Astrocyte (in vitro differentiated cells and primary cell): Measurements from ENCODE around the gene S100A12. TPM values are rescaled to one million over a fixed set of nuclear protein-coding genes. Genes with fewer than 3 reads are reported as not detected.

ENCODE experiments used
- DNase-seq: peaks from one replicate; pipeline ENCODE4 v3.0.0-alpha.2; 2010; ENCODE audit warnings: low read depth
- FAIRE-seq: peaks from 2 replicates; lab custom pipeline; 2011; peaks lifted over from hg19 to GRCh38; lab: Jason Lieb, UNC
- H2AFZ ChIP-seq: 2 replicates; pipeline ENCODE4 v1.6.0; 2012; ENCODE audit warnings: low read depth, low read length, inconsistent platforms
- H3K27ac ChIP-seq: 2 replicates; pipeline ENCODE4 v1.5.1; 2011; ENCODE audit warnings: low read depth, low read length, inconsistent platforms
- H3K27me3 ChIP-seq: 2 replicates; pipeline ENCODE4 v1.6.0; 2011; ENCODE audit warnings: low read length, inconsistent platforms; ENCODE audit not compliant: insufficient read depth
- H3K36me3 ChIP-seq: 2 replicates; pipeline ENCODE4 v1.5.1; 2011; ENCODE audit warnings: low read length, inconsistent platforms; ENCODE audit not compliant: insufficient read depth
- H3K4me1 ChIP-seq: 2 replicates; pipeline ENCODE4 v1.5.1; 2011; ENCODE audit warnings: low read length, inconsistent platforms; ENCODE audit not compliant: insufficient read depth
- H3K4me2 ChIP-seq: 2 replicates; pipeline ENCODE4 v1.6.0; 2012; ENCODE audit warnings: low read length, inconsistent platforms
- H3K4me3 ChIP-seq: 2 replicates; pipeline ENCODE4 v1.5.1; 2011; ENCODE audit warnings: low read depth, mild to moderate bottlenecking, low read length, inconsistent platforms; ENCODE audit not compliant: insufficient read depth
- H3K79me2 ChIP-seq: 2 replicates; pipeline ENCODE4 v1.6.0; 2012; ENCODE audit warnings: mild to moderate bottlenecking, low read length, inconsistent platforms; ENCODE audit not compliant: insufficient read depth
- H3K9ac ChIP-seq: 2 replicates; pipeline ENCODE4 v1.6.0; 2012; ENCODE audit warnings: mild to moderate bottlenecking, low read length, inconsistent platforms
- H3K9me3 ChIP-seq: 2 replicates; pipeline ENCODE4 v1.5.1; 2012; ENCODE audit warnings: low read depth, mild to moderate bottlenecking, low read length, inconsistent platforms; ENCODE audit not compliant: insufficient read depth
- H4K20me1 ChIP-seq: 2 replicates; pipeline ENCODE4 v1.6.0; 2012; ENCODE audit warnings: low read length, inconsistent platforms; ENCODE audit not compliant: insufficient read depth
- H3K27ac Mint-ChIP-seq: one replicate; pipeline ENCODE4 v1.8.0; 2021; ENCODE audit warnings: mild to moderate bottlenecking, mixed read lengths; ENCODE audit not compliant: unreplicated experiment
- H3K27me3 Mint-ChIP-seq: one replicate; pipeline ENCODE4 v1.8.0; 2021; ENCODE audit warnings: low read depth, mixed read lengths; ENCODE audit not compliant: unreplicated experiment
- H3K36me3 Mint-ChIP-seq: one replicate; pipeline ENCODE4 v1.8.0; 2021; ENCODE audit warnings: low read depth, mixed read lengths; ENCODE audit not compliant: unreplicated experiment
- H3K4me1 Mint-ChIP-seq: one replicate; pipeline ENCODE4 v1.8.0; 2021; ENCODE audit warnings: low read depth, mixed read lengths; ENCODE audit not compliant: unreplicated experiment
- H3K4me3 Mint-ChIP-seq: one replicate; pipeline ENCODE4 v1.8.0; 2021; ENCODE audit warnings: mild to moderate bottlenecking, moderate library complexity, mixed read lengths; ENCODE audit not compliant: unreplicated experiment
- H3K9me3 Mint-ChIP-seq: one replicate; pipeline ENCODE4 v1.8.0; 2021; ENCODE audit warnings: mild to moderate bottlenecking, mixed read lengths; ENCODE audit not compliant: unreplicated experiment
- CTCF ChIP-seq: IDR thresholded peaks from 2 replicates; pipeline ENCODE4 v1.5.1; 2011; ENCODE audit warnings: low read depth, mild to moderate bottlenecking, inconsistent platforms, low read length, moderate library complexity; ENCODE audit not compliant: insufficient read depth
- EZH2 ChIP-seq: IDR thresholded peaks from 2 replicates; pipeline ENCODE4 v1.6.1; 2012; ENCODE audit warnings: mild to moderate bottlenecking, low read length, inconsistent platforms; ENCODE audit not compliant: insufficient read depth
- total RNA-seq: library from RNA; stranded (reverse); gene quantifications from 2 replicates; pipeline ENCODE4 v1.2.1, GENCODE V29; 2021

S100A12 gene
- total RNA-seq, 1 donor from 2014 or later, result not detected

GRCh38 chr1:153401461-153401860, 26.0 kb upstream of the S100A12 start:
- DNase-seq, result no peak
- Mint-ChIP-seq H3K4me1 (no peaks in the 10 kb centered on the region), H3K4me3 (no peak overlapping the region), H3K36me3 (no peaks in the 10 kb centered on the region), H3K27me3 (peaks cover 50% of the 10 kb centered on the region), H3K9me3 (no peaks in the 10 kb centered on the region), H3K27ac (no peak overlapping the region)
- Histone ChIP-seq H3K4me1 (no peaks in the 10 kb centered on the region), H3K4me2 (no peak overlapping the region), H3K4me3 (no peak overlapping the region), H3K9ac (no peak overlapping the region), H3K27me3 (no peaks in the 10 kb centered on the region), H4K20me1 (no peaks in the 10 kb centered on the region), H3K9me3 (no peaks in the 10 kb centered on the region), H3K36me3 (no peaks in the 10 kb centered on the region), H3K27ac (no peak overlapping the region), H3K79me2 (no peaks in the 10 kb centered on the region), H2AFZ (no peak overlapping the region)
- FAIRE-seq, result no peak
- TF ChIP-seq EZH2 (no peak), CTCF (no peak)

- H3K27me3 Mint-ChIP-seq, result peaks cover 59% of the 10 kb centered on the region
- no peaks in the 10 kb centered on the region for H3K79me2 ChIP-seq
- H3K9ac ChIP-seq, result no peak overlapping the region
- no peak overlapping the region for H2AFZ ChIP-seq
- no peaks in the 10 kb centered on the region for H3K4me1 ChIP-seq
- DNase-seq, result no peak
- no peak overlapping the region for H3K27ac ChIP-seq
- no peak for TF ChIP-seq EZH2
- TF ChIP-seq CTCF, result no peak
- no peaks in the 10 kb centered on the region for H4K20me1 ChIP-seq
- no peak for FAIRE-seq
- H3K27me3 ChIP-seq, result no peaks in the 10 kb centered on the region
- no peak overlapping the region for H3K4me2 ChIP-seq
- no peak overlapping the region for H3K4me3 Mint-ChIP-seq
- no peaks in the 10 kb centered on the region for H3K9me3 Mint-ChIP-seq
- no peak overlapping the region for H3K4me3 ChIP-seq
- no peaks in the 10 kb centered on the region for H3K4me1 Mint-ChIP-seq
- H3K36me3 ChIP-seq, result no peaks in the 10 kb centered on the region
- no peaks in the 10 kb centered on the region for H3K36me3 Mint-ChIP-seq
- H3K9me3 ChIP-seq, result no peaks in the 10 kb centered on the region
- no peak overlapping the region for H3K27ac Mint-ChIP-seq
Measured at GRCh38 chr1:153400244-153400643, 24.8 kb upstream of the S100A12 start.

- Histone ChIP-seq H3K79me2 (no peaks in the 10 kb centered on the region), H3K4me1 (no peaks in the 10 kb centered on the region), H3K9ac (no peak overlapping the region), H3K27ac (no peak overlapping the region), H4K20me1 (no peaks in the 10 kb centered on the region), H2AFZ (no peak overlapping the region), H3K4me2 (no peak overlapping the region), H3K27me3 (no peaks in the 10 kb centered on the region), H3K36me3 (no peaks in the 10 kb centered on the region), H3K4me3 (no peak overlapping the region), H3K9me3 (no peaks in the 10 kb centered on the region)
- no peak overlapping the region for H3K4me3 Mint-ChIP-seq
- FAIRE-seq (no peak), DNase-seq (no peak)
- H3K9me3 Mint-ChIP-seq, result no peaks in the 10 kb centered on the region
- H3K36me3 Mint-ChIP-seq, result no peaks in the 10 kb centered on the region
- no peaks in the 10 kb centered on the region for H3K4me1 Mint-ChIP-seq
- peaks cover 63% of the 10 kb centered on the region for H3K27me3 Mint-ChIP-seq
- no peak for TF ChIP-seq CTCF
- TF ChIP-seq EZH2, result no peak
- H3K27ac Mint-ChIP-seq, result no peak overlapping the region
Measured at GRCh38 chr1:153399401-153400055, 24.1 kb upstream of the S100A12 start.
